ENCODE measurements around the gene MYB. TPM values are rescaled to one million over a fixed set of nuclear protein-coding genes. Genes with fewer than 3 reads are reported as not detected.
A peak's percentile ranks its signal among the peaks of the same experiment; 100 is the strongest.

Gene MYB
- total and polyA plus RNA-seq, 2 experiments from 2014 or later: 4.2 to 7.9 TPM

GRCh38 chr6:135267085-135267484, 86.0 kb downstream of the MYB start:
- DNase-seq (ENCODE audit: low spot score): no peak
- Histone ChIP-seq H4K20me1 (replicated peaks; ENCODE audit: insufficient read depth) (no peaks in the 10 kb centered on the region), H3K79me2 (replicated peaks; ENCODE audit: insufficient read depth) (no peaks in the 10 kb centered on the region), H2AFZ (peak overlapping the region; percentile 44), H3F3A (replicated peaks; ENCODE audit: low read depth) (peaks cover 18% of the 10 kb centered on the region), H3K27me3 (ENCODE audit: insufficient read depth) (no peaks in the 10 kb centered on the region), H3K27ac (ENCODE audit: low read depth) (no peak overlapping the region), H3K4me3 (no peak overlapping the region), H3K4me2 (no peak overlapping the region), H3K36me3 (ENCODE audit: insufficient read depth) (no peaks in the 10 kb centered on the region), H3K9me2 (ENCODE audit: insufficient read depth) (peaks cover 9% of the 10 kb centered on the region), H3K4me1 (ENCODE audit: insufficient read depth) (peaks cover 27% of the 10 kb centered on the region)
- Mint-ChIP-seq H3K27me3 (ENCODE audit: insufficient read depth, low read depth, poor library complexity) (peaks cover 8% of the 10 kb centered on the region), H3K27ac (no peak overlapping the region), H3K36me3 (ENCODE audit: low read depth) (no peaks in the 10 kb centered on the region; the same call in 2 of the 3 replicates), H3K4me1 (peaks cover 44% of the 10 kb centered on the region), H3K4me3 (no peak overlapping the region), H3K9me3 (peaks cover 3% of the 10 kb centered on the region; the same call in 1 of the 3 replicates)
- no peak for ATAC-seq
- TF ChIP-seq ETS1 (IDR thresholded peaks at IDR 0.05): no peak
- TF ChIP-seq POLR2AphosphoS5 (IDR thresholded peaks at IDR 0.05; ENCODE audit: low read depth): no peak
- TF ChIP-seq STAT1 (IDR thresholded peaks at IDR 0.05; ENCODE audit: unreplicated experiment): no peak

DNA sequence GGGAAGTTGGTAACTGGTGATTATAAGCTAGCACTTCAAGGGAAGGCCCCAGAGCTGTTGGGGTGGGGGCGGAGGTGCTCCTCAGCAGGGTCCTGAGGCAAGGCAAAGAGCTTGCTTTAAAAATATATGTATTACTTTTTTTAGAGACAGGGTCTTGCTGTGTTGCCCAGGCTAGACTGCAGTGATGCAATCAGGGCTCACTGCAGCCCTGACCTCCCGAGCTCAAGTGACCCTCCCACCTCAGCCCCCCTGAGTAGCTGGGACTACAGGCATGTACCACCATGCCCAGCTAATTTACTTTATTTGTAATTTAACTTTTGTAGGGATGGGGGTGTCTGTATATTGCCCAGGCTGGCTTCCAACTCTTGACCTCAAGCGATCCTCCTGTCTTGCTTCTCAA, 87.2 kb downstream of the MYB start:
- H3K9me3 Mint-ChIP-seq: peaks cover 3% of the 10 kb centered on the region; the same call in 1 of the 3 replicates
- no peaks in the 10 kb centered on the region for H4K20me1 ChIP-seq (replicated peaks; ENCODE audit: insufficient read depth)
- H3F3A ChIP-seq (replicated peaks; ENCODE audit: low read depth): peaks cover 18% of the 10 kb centered on the region
- peaks cover 7% of the 10 kb centered on the region for H3K27me3 Mint-ChIP-seq (ENCODE audit: insufficient read depth, low read depth, poor library complexity)
- no peak for DNase-seq (ENCODE audit: low spot score)
- no peaks in the 10 kb centered on the region for H3K36me3 ChIP-seq (ENCODE audit: insufficient read depth)
- H3K9me2 ChIP-seq (ENCODE audit: insufficient read depth): peaks cover 9% of the 10 kb centered on the region
- no peak overlapping the region for H3K4me3 ChIP-seq
- H3K4me3 Mint-ChIP-seq: no peak overlapping the region
- peaks cover 44% of the 10 kb centered on the region for H3K4me1 Mint-ChIP-seq
- no peaks in the 10 kb centered on the region for H3K79me2 ChIP-seq (replicated peaks; ENCODE audit: insufficient read depth)
- H3K4me2 ChIP-seq: no peak overlapping the region
- no peaks in the 10 kb centered on the region; the same call in 2 of the 3 replicates for H3K36me3 Mint-ChIP-seq (ENCODE audit: low read depth)
- H3K27ac Mint-ChIP-seq: no peak overlapping the region
- ATAC-seq: no peak
- H3K27ac ChIP-seq (ENCODE audit: low read depth): no peak overlapping the region
- H2AFZ ChIP-seq: no peak overlapping the region
- no peaks in the 10 kb centered on the region for H3K27me3 ChIP-seq (ENCODE audit: insufficient read depth)
- peaks cover 33% of the 10 kb centered on the region for H3K4me1 ChIP-seq (ENCODE audit: insufficient read depth)
- no peak for TF ChIP-seq ZNF331 (CRISPR knock-in tag; IDR thresholded peaks at IDR 0.05; ENCODE audit: low read depth)
- TF ChIP-seq ZNF462 (CRISPR knock-in tag; IDR thresholded peaks at IDR 0.05): no peak
- no peak for TF ChIP-seq JUNB (IDR thresholded peaks at IDR 0.05; ENCODE audit: unreplicated experiment)
- TF ChIP-seq EZH2 (IDR thresholded peaks at IDR 0.05; ENCODE audit: low read depth, unreplicated experiment): no peak
- no peak for TF ChIP-seq REST (IDR thresholded peaks at IDR 0.05; ENCODE audit: unreplicated experiment)
- no peak for TF ChIP-seq ETS1 (IDR thresholded peaks at IDR 0.05)
- no peak for TF ChIP-seq EZH2phosphoT487 (IDR thresholded peaks at IDR 0.05; ENCODE audit: unreplicated experiment)
- no peak for TF ChIP-seq POLR2AphosphoS5 (IDR thresholded peaks at IDR 0.05; ENCODE audit: low read depth)
- TF ChIP-seq ZNF114 (CRISPR knock-in tag; IDR thresholded peaks at IDR 0.05): no peak

All from GM23338 (cell line).